HepG2 (cell line): ENCODE data around the gene EWSR1.

Experiments
- RELA ChIP-seq: sonication (generic); formaldehyde crosslinking; IDR thresholded peaks from 2 replicates; pipeline ENCODE4 v1.4.0; 2020; ENCODE audit warnings: missing genetic modification reagents
- TF ChIP-seq, protein P1 (sequence below): sonication (generic); formaldehyde crosslinking; IDR thresholded peaks from 2 replicates; pipeline ENCODE4 v1.5.0; 2020; ENCODE audit warnings: mild to moderate bottlenecking, missing genetic modification reagents, moderate library complexity

DNA sequence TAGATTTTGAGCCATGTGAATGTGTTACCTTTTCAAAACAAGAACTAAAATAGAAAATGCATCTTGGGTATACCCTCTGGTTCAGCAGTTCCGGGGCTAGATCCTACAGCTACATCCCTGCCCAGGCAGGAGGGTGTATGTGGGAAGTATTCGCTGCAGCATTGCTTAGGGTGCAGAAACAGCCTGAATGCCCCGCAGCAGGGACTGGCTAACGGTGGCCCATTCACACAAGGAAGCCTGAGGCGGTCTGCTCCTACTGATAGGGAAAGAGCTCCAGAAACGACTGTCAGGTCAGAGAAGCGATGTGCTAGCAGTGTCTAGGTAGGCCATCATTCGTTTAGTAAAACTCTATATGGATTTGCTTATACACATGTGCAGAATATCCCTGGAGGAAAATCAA is 57.3 kb downstream of the EWSR1 start:
- TF ChIP-seq RELA (CRISPR knock-in tag) = no peak
- TF ChIP-seq, protein P1, sequence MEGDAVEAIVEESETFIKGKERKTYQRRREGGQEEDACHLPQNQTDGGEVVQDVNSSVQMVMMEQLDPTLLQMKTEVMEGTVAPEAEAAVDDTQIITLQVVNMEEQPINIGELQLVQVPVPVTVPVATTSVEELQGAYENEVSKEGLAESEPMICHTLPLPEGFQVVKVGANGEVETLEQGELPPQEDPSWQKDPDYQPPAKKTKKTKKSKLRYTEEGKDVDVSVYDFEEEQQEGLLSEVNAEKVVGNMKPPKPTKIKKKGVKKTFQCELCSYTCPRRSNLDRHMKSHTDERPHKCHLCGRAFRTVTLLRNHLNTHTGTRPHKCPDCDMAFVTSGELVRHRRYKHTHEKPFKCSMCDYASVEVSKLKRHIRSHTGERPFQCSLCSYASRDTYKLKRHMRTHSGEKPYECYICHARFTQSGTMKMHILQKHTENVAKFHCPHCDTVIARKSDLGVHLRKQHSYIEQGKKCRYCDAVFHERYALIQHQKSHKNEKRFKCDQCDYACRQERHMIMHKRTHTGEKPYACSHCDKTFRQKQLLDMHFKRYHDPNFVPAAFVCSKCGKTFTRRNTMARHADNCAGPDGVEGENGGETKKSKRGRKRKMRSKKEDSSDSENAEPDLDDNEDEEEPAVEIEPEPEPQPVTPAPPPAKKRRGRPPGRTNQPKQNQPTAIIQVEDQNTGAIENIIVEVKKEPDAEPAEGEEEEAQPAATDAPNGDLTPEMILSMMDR (CRISPR knock-in tag) = no peak
